ENCODE results near the gene FRMPD2.

- no peak for TF ChIP-seq CTCF (IDR thresholded peaks at IDR 0.05)
- TF ChIP-seq POLR2A (IDR thresholded peaks at IDR 0.05), result no peak
These were observed 50.2 kb downstream of the FRMPD2 start for GRCh38 chr10:48224296-48224695.

Data from heart left ventricle (tissue), 13 donors.